ENCODE measurements around the gene ZNF860.

Gene ZNF860

GRCh38 chr3:31981206-31982181 lies at the start of gene ZNF860, which contains the start of gene OSBPL10:
Gene ZNF860 (plus strand): TSS chr3:31981750. CDS start chr3:31989080, 7,330 bp downstream.
Gene OSBPL10 (minus strand): TSS chr3:31981262. CDS start chr3:31981179, 83 bp downstream.
- DNase-seq = peak; percentile 40

- no peak for DNase-seq
Observed at GRCh38 chr3:31932990-31933389, 48.6 kb upstream of the ZNF860 start.

- no peak for DNase-seq
Observed at GRCh38 chr3:31934018-31934417, 47.5 kb upstream of the ZNF860 start.

- DNase-seq = no peak
Observed at GRCh38 chr3:31934866-31935265, 46.7 kb upstream of the ZNF860 start.

GRCh38 chr3:31936420-31937060 lies 45.0 kb upstream of the ZNF860 start:
- no peak for DNase-seq

- DNase-seq = no peak
Observed at GRCh38 chr3:31937225-31937624, 44.3 kb upstream of the ZNF860 start.

GRCh38 chr3:31942446-31942845 lies 39.1 kb upstream of the ZNF860 start:
- no peak for DNase-seq

GRCh38 chr3:31943041-31943440 lies 38.5 kb upstream of the ZNF860 start:
- DNase-seq = no peak

- no peak for DNase-seq
Observed at GRCh38 chr3:31945738-31946052, 35.9 kb upstream of the ZNF860 start.

- DNase-seq = no peak
Observed at GRCh38 chr3:31946484-31947081, 35.0 kb upstream of the ZNF860 start.

- no peak for DNase-seq
Observed at GRCh38 chr3:31947162-31947561, 34.4 kb upstream of the ZNF860 start.

GRCh38 chr3:31947671-31948091 lies 33.9 kb upstream of the ZNF860 start:
- no peak for DNase-seq

GRCh38 chr3:31948280-31948679 lies 33.3 kb upstream of the ZNF860 start:
- DNase-seq = no peak

GRCh38 chr3:31952205-31952604 lies 29.3 kb upstream of the ZNF860 start:
- no peak for DNase-seq

- no peak for DNase-seq
Observed at GRCh38 chr3:31953091-31953490, 28.5 kb upstream of the ZNF860 start.

- no peak for DNase-seq
Observed at GRCh38 chr3:31953636-31954035, 27.9 kb upstream of the ZNF860 start.

GRCh38 chr3:31955581-31955980 lies 26.0 kb upstream of the ZNF860 start:
- DNase-seq = no peak

- no peak for DNase-seq
Observed at GRCh38 chr3:31957106-31957505, 24.4 kb upstream of the ZNF860 start.

GRCh38 chr3:31958701-31959152 lies 22.8 kb upstream of the ZNF860 start:
- no peak for DNase-seq

GRCh38 chr3:31959251-31959650 lies 22.3 kb upstream of the ZNF860 start:
- no peak for DNase-seq

GRCh38 chr3:31959951-31960792 lies 21.4 kb upstream of the ZNF860 start:
- no peak for DNase-seq

- DNase-seq = no peak
Observed at GRCh38 chr3:31960793-31961431, 20.6 kb upstream of the ZNF860 start.

All from NCI-H82 (cell line).